Lung microvascular endothelial cell (primary cell): ENCODE measurements around the gene LRRC49. TPM values are rescaled to one million over a fixed set of nuclear protein-coding genes. Genes with fewer than 3 reads are reported as not detected.
A peak's percentile ranks its signal among the peaks of the same experiment; 100 is the strongest.
"Not testable (repeated sequence)": the region's sequence is repeated elsewhere in the genome, so short reads cannot be mapped to it uniquely, and the experiment has no call there.

Experiments used
- DNase-seq, 2 donors: peaks; one replicate each; pipeline versions ENCODE4 v3.0.0 to v3.0.0-alpha.2; 2010; ENCODE audit warnings: low read depth in 2 of 2
- total RNA-seq: library from RNA; depleted of rRNA; stranded (reverse); fragments of >200 nt; gene quantifications from 2 replicates; pipeline ENCODE4 v1.2.1, GENCODE V29; 2014

The LRRC49 gene
- total RNA-seq, 1 donor from 2014 or later = 3.0 TPM

DNA sequence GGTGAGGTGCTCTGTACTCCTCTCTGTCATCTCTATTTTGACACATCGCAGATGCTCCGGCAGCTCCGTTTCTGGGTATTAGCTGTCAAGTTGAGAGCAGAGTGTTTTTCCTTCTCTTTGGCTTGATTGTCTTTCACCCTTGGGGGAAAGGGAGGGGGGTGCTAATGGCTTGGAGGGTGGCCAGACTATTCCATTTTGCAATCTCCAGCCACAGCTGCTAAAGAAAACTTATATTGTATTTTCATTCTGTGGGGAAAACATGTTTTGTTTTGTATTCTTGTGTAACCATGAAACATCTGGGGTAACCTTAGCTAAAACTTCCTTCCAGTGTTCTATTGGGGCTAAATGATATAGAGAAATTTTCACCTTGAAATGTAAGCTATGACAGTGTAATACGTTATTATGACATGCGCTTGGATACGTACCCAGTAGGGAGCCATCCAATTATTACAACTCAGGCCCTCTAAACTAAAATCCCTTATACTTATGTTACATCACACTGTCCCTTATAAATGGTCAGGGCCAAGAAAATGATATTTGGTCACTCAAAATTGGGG lies 24.6 kb upstream of the LRRC49 start:
- DNase-seq = peak; percentile 17 to 49

DNA sequence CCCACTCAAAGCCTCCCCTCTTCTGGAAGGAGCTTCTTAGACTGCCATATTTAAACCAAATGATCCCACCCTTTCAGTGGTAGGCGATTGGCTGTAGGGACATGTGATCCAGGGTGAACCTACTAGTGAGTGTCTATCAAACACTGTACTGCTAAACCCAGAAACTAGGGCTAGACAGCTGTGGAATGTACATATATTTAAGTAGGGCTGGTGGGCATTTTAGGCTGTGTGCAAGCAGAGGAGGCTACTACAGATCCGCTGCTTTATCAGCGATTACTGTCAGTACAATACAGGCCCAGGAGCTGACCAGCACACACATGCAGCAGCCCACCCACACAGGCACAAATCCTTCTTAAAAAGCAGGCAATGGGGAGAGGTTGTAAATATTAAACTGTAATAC lies 23.3 kb upstream of the LRRC49 start:
- DNase-seq = no peak

DNA sequence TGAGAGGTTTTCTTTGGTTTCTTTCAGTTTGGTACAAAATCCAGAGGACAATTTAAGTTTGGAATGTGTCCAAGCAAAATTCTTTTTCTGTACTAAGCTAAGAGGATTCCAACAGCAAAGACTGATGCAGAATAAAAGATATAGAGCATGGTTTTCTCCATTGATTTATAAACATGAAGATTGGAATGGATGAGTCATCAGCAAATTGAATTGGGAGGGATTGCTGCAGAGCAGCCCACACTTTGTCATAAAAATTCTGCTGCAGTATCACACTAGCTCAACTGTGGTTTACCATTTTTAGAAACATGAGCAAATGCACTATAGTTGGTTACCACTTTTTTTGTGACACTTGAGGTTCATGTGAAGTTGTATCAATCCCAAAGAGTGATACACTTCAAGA lies 22.6 kb upstream of the LRRC49 start:
- DNase-seq = peak in 1 of 2 donors; percentile 17

DNA sequence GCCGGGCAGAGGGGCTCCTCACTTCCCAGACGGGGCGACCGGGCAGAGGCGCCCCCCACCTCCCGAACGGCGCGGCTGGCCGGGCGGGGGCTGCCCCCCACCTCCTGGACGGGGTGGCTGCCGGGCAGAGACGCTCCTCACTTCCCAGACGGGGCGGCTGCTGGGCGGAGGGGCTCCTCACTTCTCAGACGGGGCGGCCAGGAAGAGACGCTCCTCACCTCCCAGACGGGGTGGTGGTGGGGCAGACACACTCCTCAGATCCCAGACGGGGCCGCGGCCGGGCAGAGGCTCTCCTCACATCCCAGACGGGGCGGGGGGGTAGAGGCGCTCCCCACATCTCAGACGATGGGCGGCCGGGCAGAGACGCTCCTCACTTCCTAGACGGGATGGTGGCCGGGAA lies 21.1 kb upstream of the LRRC49 start:
- DNase-seq = not testable (repeated sequence)

DNA sequence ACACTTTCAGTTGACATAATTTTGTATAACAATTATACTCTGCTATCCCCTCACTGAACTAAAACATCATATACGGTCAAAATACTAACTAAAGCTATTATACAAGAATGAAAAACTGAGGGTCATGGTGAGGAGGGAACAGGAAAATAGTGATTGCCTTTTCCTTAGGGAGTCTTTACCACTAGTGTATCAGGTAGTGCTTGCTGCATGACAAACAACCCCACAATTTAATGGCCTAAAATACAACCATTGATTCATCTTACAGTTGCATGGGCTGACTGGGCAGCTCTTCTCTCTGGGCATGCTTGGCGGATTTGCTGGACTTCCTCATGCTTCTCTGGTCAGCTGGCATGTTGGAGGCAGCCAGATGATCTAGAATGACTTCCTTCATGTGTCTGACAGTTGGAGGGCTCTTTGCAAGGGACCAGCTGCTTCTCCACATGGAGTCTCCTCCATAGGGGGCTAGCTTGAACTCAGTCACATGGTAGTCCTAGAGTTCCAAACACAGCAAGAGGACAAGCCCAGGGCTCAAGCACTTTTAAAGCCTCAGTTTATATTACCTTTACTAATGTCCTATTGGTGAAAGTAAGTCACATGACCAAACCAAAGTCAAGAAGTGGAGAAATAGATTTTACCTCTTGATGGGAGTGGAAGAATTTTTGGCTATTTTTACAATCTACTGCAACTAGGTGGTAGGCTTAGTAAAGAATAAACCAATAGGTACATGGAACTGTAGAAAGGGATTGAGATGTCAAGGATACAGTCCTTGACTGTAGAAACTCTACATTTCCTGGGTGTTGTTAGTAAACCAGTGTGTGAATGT lies 19.2 kb upstream of the LRRC49 start:
- no peak for DNase-seq

DNA sequence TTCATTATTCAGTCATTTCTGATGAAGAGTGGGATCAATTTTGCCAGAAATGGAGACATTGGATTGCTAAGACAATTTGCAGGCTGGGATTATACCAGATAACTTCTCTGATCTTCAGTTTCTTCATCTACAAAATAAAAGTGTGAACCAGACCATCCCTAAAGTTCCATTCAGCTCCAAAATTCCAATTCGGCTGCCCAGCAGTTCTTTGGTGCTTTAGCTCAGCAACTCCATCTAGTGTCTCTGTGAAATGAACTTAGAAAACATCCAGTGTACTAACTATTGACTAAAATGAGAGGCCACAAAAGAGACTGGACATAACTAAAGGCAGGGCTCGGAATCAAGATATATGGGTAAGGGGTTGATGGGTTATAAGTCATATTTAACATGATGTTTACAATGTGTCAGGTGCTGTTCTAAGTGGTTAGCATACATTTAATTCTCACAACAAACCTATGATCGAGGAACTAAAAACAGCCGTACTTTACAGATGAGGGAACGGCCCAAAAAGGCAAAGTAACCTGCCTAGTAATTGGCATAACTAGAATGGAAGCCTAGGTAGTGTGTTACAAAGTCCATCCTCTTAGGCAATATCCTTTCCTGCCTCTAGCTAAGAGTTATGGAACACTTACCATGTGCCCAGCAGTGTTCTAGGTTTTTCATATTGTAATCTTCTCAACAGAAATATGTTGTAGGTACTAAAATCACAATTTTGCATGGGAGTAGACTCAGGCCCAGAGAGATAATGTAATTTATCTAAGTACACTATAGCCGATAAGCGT lies 17.4 kb upstream of the LRRC49 start:
- DNase-seq = peak; percentile 53 to 64

GRCh38 chr15:70876011-70876410 lies 16.6 kb upstream of the LRRC49 start:
- DNase-seq = no peak

DNA sequence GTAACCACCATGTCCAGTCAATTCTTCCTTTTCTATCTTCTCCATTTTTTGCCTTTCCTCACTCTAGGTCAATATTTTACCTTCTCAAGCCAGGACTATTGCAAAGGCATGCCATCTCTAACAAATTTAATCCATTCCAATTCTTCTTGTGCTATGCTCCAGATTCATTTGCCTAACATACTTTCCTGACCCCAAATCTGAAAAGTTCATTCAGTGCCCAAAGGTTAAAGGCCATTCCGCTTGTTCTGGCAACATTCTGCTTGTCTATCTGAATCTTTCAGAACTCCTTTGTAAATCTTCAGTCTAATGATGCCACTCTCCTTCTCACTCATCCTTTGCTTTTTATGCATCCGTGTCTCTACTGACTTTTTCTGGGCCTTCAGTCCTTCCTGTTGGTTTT lies 15.9 kb upstream of the LRRC49 start:
- no peak for DNase-seq

GRCh38 chr15:70879401-70879800 lies 13.2 kb upstream of the LRRC49 start:
- DNase-seq = peak; percentile 45 to 87

GRCh38 chr15:70880781-70881180 lies 11.8 kb upstream of the LRRC49 start:
- no peak for DNase-seq

- peak in 1 of 2 donors; percentile 53 for DNase-seq
Measured at GRCh38 chr15:70882361-70882760, 10.3 kb upstream of the LRRC49 start.

DNA sequence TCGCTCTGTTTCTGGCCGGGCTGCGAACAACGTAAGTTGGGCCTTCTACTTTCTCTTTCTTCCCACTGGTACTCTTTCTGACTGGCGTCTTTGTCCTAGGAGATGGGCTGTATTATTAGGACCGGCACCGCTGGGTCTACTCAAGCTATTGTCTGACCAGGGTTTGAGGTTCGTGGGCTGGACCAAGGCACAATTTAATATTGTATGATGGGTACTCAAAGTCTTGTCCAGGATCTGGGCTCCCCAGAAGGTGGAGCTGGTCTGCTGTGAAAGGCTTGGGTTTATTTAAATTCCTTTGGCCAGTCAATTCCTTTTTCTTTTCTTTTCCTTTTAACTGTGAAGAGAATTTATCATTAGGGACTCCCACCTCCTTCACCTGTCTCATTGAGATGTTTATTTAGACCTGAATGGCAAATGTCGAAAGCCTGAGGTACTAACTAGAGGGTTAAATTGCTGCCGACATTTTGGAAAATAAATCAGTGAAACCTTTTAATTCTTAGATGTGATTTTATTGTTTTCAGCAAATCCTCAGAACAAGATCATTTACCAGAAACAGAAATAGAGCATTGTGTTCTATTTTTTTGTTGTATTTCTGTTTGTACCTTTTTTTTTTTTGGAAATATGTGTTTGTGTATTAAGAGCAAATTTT lies 410 bp downstream of the LRRC49 start:
- peak; percentile 63 to 81 for DNase-seq

DNA sequence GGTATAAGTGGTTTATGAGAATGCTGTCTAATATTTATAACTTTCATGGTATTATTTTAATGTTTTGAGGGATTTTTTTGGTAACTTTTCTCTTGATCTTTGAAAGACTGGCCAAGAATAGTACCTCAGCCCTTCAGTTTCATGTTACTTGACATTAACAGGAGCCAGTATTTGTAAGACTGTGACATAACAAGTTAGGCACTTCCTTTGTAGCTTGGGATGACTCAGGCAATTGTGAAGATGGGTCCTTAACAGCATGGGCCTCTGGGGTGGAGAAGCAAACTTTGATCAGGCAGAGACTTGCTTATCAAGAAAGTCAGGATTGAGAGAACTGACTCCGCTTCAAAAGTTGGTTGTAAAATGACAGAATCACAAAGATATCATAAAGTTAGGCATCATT lies 9.5 kb downstream of the LRRC49 start:
- DNase-seq = peak in 1 of 2 donors; percentile 90

DNA sequence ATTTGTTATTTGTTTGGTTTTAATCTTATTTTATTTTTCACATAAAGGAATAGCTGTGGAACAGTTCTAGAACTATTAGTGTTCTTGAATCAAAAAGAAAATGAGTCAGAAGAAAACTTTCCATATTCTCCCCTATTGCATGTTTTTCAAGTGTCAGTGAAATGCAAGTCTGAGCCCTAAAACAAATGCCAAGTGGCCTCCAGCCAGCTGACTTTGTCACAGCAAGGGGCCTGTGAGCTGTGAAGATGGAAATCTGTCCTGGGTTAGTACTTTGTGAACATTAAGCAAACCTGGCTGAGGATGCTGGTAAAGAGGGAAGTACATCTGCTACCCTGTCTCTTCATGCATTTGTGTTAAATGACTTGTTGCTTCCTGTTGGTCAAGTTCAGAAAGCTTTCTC lies 14.2 kb downstream of the LRRC49 start:
- no peak for DNase-seq

DNA sequence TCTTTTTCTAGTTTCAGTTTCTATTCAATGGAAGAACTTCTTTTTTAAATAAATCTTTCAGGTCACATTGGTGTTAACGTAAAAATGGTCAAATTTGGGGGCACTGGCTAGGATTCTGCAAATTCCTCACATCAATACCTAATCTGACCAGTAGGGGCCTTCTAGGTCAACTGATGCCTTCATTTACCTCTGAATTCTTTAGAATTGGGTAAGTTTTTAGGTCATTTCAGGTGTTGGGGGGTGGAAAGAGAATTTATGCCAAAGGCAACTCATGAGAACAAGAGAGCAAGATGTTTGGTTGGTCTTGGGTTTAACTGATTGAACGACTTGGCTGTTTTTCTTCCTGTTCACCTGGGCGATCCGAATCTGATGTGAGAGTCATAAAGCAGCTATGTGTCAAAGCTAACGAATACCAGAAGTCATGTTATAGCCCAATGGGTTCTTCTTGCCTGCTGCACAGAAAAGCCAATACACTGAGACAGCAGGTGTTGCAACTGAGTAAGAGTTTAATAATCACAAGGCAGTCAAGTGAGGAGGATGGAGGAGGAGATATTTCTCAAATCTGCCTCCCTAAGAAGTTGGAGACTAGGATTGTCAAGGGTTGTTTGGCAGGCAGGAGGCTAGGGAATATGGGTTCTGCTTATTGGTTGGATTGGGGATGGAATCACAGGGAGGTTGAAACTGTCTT lies 15.3 kb downstream of the LRRC49 start:
- DNase-seq = no peak

DNA sequence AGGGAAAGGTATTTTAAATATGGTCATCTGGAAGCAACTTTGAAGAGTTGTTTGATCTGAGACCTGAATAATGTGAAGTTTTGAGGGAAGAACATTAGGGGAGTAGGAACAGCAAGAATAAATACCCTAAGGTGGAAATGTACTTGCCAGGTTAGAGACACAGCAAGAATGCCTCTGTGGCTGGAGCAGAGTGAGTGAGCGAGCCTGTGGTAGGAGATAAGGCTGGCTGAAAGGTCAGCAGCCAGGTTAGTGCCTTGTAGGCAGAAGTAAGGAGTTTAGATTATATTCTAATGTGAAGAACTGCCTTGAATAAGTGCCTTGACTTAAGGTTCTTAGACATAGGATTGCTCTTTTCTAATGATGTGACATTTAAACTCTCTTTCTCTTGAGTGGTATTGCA lies 18.3 kb downstream of the LRRC49 start:
- no peak for DNase-seq

- DNase-seq = no peak
Measured at GRCh38 chr15:70912187-70912586, 19.6 kb downstream of the LRRC49 start.

DNA sequence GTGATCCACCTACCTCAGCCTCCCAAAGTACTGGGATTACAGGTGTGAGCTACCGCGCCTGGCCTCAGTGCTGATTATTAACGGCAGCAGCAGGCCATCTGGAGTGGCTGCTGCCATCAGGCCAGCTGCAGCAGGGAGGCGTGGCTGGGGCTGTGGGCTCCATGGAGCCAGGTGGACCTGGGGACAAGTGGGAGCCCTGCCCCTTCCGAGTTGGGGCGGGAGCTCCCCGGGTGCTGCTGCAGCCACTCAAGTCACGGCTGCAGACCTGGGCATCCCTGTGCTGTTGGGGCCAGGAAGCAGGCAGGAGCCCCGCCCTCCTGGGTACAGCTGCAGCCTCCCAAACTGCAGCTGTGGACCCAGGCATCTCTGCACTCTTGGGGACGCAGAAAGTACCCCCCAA lies 23.9 kb downstream of the LRRC49 start:
- no peak for DNase-seq

GRCh38 chr15:70917955-70918354 lies 25.3 kb downstream of the LRRC49 start:
- DNase-seq = no peak

DNA sequence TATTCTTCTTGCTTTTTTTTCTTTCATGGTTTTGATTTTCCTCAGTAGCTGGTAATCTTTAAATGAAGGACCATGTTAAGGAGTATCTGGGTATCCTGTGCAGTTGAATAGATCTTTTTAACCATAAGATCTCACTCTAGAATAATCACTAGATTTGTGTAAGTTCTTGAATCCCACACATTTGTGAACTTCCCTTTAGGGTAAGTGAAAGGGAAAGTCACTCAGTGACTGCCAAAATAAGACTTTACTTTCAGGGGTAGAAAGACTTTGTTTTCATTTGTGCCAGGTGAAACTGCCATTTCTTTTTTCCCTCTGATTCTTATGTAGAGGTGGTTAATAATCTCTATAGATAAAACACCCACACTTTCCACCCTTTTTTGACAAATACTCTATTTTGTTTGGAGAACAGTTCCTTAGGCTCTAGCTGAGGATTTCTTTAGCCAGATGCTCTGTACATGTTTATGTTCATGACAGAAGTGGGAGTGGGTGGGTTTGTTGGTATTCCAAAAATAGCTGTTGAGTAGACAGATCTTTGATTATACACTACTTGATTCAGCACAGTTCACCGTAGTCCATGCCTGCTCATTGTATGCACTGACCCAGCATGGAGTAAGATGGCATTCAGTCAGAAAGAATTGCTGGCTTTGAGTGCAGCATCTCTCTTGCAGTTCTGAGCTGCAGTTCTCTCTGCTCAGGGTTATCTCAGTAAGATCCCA lies 28.5 kb downstream of the LRRC49 start:
- DNase-seq = no peak

DNA sequence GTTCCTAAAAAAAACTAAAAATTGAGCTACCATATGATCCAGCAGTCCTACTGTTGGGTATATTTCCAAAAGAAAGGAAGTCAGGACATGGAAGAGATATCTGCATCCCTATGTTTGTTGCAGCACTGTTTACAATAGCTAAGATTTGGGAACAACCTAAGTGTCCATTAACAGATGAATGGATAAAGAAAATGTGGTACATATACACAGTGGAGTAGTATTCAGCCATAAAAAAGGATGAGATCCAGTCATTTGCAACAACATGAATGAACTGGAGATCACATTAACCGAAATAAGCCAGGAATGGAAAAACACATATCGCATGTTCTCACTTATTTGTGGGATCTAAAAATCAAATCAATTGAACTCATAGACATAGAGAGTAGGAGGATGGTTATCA lies 29.5 kb downstream of the LRRC49 start:
- DNase-seq = no peak
